ENCODE measurements around the gene KLK12. TPM values are rescaled to one million over a fixed set of nuclear protein-coding genes. Genes with fewer than 3 reads are reported as not detected.

Gene KLK12
- total and polyA plus RNA-seq, 11 donors: not detected

GRCh38 chr19:51078104-51078503 lies 43.3 kb upstream of the KLK12 start:
- no peak for ATAC-seq
- intact Hi-C loops (cut with DNase I): no loop called here
- Histone ChIP-seq H3K36me3 (no peaks in the 10 kb centered on the region), H3K27me3 (no peaks in the 10 kb centered on the region), H3K4me3 (no peak overlapping the region), H3K4me1 (peaks cover 0 to 8% (median 4%) of the 10 kb centered on the region in 12 donors), H3K27ac (no peak overlapping the region), H3K9me3 (peaks cover 0 to 17% (median 3%) of the 10 kb centered on the region in 12 donors)
- TF ChIP-seq CTCF (IDR thresholded peaks at IDR 0.05) (no peak), POLR2A (IDR thresholded peaks at IDR 0.05) (no peak)
- WGBS, 4 donors: 73 to 86% (median 76%) methylated on average over 6 of the region's 6 CpGs
- no peak for DNase-seq

GRCh38 chr19:51076631-51077213 lies 41.9 kb upstream of the KLK12 start:
- peaks cover 0 to 8% (median 4%) of the 10 kb centered on the region in 12 donors for H3K4me1 ChIP-seq
- ATAC-seq: no peak
- H3K27me3 ChIP-seq: no peaks in the 10 kb centered on the region
- H3K36me3 ChIP-seq: no peaks in the 10 kb centered on the region
- H3K27ac ChIP-seq: no peak overlapping the region
- no peak for DNase-seq
- WGBS, 4 donors: 80 to 86% (median 83%) methylated on average over 14 of the region's 14 CpGs
- no peak overlapping the region for H3K4me3 ChIP-seq
- intact Hi-C loops (cut with DNase I): no loop called here
- TF ChIP-seq CTCF (IDR thresholded peaks at IDR 0.05) (no peak), POLR2A (IDR thresholded peaks at IDR 0.05) (no peak)
- peaks cover 0 to 20% (median 3%) of the 10 kb centered on the region in 12 donors for H3K9me3 ChIP-seq

GRCh38 chr19:51075998-51076397 lies 41.2 kb upstream of the KLK12 start:
- no peak overlapping the region for H3K27ac ChIP-seq
- H3K36me3 ChIP-seq: no peaks in the 10 kb centered on the region
- no peaks in the 10 kb centered on the region for H3K27me3 ChIP-seq
- WGBS, 4 donors: 87 to 92% (median 90%) methylated on average over 5 of the region's 5 CpGs
- intact Hi-C loops (cut with DNase I): no loop called here
- H3K4me1 ChIP-seq: peaks cover 0 to 8% (median 4%) of the 10 kb centered on the region in 12 donors
- no peak overlapping the region for H3K4me3 ChIP-seq
- H3K9me3 ChIP-seq: peaks cover 0 to 20% (median 3%) of the 10 kb centered on the region in 12 donors
- TF ChIP-seq POLR2A (IDR thresholded peaks at IDR 0.05) (no peak), CTCF (IDR thresholded peaks at IDR 0.05) (no peak)
- ATAC-seq (no peak), DNase-seq (no peak)

- TF ChIP-seq CTCF (IDR thresholded peaks at IDR 0.05): no peak
- TF ChIP-seq POLR2A (IDR thresholded peaks at IDR 0.05): no peak
- WGBS, 4 donors: 69 to 76% (median 70%) methylated on average over 4 of the region's 4 CpGs
- H3K9me3 ChIP-seq: peaks cover 0 to 20% (median 3%) of the 10 kb centered on the region in 12 donors
- no peak overlapping the region for H3K4me3 ChIP-seq
- DNase-seq (no peak), ATAC-seq (no peak)
- intact Hi-C loops (cut with DNase I): no loop called here
- no peaks in the 10 kb centered on the region for H3K4me1 ChIP-seq
- H3K27me3 ChIP-seq: peaks cover 0 to 3% (median 0%) of the 10 kb centered on the region in 9 donors
- H3K27ac ChIP-seq: no peak overlapping the region
- no peaks in the 10 kb centered on the region for H3K36me3 ChIP-seq
Observed at GRCh38 chr19:51071095-51071405, 36.2 kb upstream of the KLK12 start.

Measured in heart left ventricle (tissue), 16 donors.